ENCODE results near the gene PFDN4.

GRCh38 chr20:54199721-54200176 is 8.1 kb upstream of the PFDN4 start:
- TF ChIP-seq EZH2phosphoT487 (IDR thresholded peaks at IDR 0.05; ENCODE audit: insufficient read depth, low read depth): no peak
- TF ChIP-seq EZH2 (IDR thresholded peaks at IDR 0.05; ENCODE audit: insufficient read depth, poor library complexity, severe bottlenecking): no peak

Data from GM23248 (cell line).